ENCODE data around the gene NCAPH2.

DNA sequence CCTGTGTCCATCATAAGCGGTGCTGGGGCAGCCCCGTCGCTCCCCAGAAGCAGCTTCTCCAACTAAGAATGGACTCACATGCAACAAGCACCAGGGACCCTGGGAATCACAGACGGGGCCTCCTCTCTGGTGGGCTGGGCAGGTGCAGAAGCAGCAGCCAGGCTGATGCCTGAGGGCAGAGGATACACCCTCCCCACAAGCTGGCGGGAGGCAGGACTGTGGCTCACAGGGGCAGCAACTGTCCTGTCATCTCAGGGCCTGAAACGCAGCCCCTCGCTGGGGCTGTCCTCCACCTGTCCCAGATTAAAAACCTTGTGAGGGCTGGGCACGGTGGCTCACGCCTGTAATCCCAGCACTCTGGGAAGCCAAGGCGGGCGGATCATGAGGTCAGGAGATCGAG lies 30.1 kb upstream of the NCAPH2 start:
- TF ChIP-seq, protein P1, sequence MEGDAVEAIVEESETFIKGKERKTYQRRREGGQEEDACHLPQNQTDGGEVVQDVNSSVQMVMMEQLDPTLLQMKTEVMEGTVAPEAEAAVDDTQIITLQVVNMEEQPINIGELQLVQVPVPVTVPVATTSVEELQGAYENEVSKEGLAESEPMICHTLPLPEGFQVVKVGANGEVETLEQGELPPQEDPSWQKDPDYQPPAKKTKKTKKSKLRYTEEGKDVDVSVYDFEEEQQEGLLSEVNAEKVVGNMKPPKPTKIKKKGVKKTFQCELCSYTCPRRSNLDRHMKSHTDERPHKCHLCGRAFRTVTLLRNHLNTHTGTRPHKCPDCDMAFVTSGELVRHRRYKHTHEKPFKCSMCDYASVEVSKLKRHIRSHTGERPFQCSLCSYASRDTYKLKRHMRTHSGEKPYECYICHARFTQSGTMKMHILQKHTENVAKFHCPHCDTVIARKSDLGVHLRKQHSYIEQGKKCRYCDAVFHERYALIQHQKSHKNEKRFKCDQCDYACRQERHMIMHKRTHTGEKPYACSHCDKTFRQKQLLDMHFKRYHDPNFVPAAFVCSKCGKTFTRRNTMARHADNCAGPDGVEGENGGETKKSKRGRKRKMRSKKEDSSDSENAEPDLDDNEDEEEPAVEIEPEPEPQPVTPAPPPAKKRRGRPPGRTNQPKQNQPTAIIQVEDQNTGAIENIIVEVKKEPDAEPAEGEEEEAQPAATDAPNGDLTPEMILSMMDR (IDR thresholded peaks at IDR 0.05), result no peak
- no peak for TF ChIP-seq ZFX (IDR thresholded peaks at IDR 0.05; ENCODE audit: borderline replicate concordance)
